HG03095 (cell line): ENCODE measurements around the gene RGPD5.
"Not testable (repeated sequence)": the region's sequence is repeated elsewhere in the genome, so short reads cannot be mapped to it uniquely, and the experiment has no call there.

ENCODE experiments used
- ATAC-seq: cut with Tn5 transposase; IDR thresholded peaks from one replicate; pipeline ENCODE4 v1.9.1; 2021; ENCODE audit warnings: moderate library complexity; ENCODE audit not compliant: unreplicated experiment

Gene RGPD5

DNA sequence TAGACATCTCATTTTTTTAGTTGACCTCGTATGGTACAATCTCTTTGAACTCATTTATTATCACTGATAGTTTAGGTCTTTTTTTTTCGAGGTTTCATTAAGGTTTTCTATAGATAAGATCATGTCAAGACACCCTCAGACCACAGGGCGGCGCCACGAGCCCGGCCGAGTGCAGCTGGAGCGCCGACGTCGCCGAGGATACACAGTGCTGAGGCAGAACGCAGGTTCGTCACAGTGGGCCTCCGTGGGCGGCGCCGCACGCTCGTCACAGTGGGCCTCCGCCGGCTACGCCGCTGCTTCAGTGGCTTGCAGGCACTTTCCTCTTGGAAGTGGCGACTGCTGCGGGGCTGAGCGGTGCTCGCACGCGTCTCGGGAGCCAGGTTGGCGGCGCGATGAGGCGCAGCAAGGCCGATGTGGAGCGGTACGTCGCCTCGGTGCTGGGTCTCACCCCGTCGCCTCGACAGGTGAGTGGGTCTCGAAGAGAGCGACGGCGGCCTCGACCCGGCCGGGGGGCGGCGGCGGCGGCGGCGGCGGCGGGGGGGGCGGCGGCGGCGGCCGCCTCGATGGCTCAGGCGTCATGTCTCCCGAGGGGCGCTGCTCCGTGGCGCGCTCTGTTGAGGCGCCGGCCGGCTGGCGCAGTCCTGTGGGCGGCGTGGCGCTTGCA lies at the start of gene RGPD5:
Gene RGPD5 (plus strand): TSS at position 232 of the 664 bp plus-strand sequence. CDS start 161 bp downstream, at position 393.
- ATAC-seq: peak; percentile 97

DNA sequence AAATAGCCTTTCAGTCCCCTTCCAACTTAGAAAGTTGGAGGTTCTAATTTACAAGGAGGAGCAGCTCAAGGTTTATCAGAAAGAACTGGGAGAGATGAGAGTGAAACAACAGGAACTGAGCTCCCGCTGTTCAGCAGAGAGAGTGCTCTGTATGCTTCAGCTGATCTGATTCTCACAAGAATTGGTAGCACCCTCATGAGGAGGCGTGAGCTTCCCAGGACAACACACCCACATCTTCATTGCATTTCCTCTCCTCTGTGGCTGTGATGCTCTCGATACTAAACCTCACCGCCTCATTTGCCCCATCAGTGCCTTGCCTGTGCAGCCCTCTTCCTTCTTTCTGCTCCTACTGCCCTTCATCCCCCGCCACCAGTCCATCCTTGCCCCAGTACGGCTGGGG lies 42.5 kb upstream of the RGPD5 start:
- not testable (repeated sequence) for ATAC-seq

DNA sequence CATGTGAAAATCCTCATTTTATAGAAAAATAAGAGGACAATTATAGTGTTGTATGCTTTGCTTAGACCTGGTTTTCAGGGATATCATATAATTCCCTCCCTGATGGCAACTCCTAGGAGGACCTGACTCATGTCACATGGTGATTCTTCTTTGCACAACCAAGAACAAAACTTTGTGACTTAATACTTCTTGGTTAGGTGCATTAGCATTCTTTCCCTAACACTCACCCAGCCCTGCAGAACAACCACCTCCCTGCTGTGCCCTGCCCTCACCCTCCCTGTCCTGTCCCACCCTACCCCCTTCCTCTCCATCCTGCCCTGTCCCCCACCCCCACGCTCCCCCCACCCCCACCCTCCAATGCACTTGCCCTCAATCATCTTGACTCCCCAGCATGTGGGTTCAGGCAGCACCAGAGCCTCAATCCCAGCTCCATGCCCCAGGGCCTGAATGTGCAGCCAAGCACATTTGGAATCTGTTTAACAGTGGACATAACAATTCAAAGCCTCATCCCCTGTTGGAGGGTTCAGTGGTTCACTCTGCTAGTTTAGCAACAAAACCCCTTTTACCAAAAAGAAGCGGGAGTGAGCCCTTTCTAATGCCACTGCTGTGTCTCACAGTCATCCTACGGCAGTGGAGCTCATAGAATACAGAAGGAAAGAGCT lies 36.8 kb upstream of the RGPD5 start:
- not testable (repeated sequence) for ATAC-seq

DNA sequence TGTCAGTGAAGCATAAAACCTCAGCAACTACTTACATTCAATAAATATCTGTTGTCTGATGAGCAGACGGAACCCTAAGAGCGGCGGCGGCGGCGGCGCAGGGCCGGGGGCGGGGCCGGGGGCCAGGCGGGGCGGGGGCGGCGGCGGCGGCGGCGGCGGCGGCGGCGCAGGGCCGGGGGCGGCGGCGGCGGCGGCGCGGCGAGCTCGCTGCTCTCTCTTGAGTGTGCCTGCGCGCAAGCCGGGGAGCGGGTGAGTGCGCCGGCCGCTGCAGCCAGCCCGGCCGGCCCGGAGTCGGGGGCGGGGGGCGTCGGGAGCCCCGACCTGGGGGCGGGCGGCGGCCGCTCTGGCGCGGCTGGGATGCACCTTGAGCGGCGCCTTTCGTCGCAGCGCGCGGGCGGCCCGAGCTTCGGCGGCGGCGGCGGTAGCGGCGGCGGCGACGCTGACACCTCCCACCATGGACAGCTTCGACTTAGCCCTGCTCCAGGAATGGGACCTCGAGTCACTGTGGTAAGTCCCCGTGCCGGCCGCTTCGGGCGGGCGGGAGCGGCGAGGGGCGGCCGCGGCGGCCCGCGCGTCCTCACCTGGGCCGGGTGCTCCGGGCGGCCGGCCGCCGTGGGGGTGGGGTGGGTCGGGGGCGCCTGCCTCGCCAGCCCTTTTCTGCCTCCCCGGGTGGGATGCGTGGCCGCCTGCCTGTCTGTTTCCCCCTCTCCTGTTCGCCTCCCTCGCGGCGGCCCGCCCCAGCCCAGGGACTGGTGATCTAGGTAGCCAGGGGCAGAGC lies 33.7 kb upstream of the RGPD5 start:
- ATAC-seq: not testable (repeated sequence)

DNA sequence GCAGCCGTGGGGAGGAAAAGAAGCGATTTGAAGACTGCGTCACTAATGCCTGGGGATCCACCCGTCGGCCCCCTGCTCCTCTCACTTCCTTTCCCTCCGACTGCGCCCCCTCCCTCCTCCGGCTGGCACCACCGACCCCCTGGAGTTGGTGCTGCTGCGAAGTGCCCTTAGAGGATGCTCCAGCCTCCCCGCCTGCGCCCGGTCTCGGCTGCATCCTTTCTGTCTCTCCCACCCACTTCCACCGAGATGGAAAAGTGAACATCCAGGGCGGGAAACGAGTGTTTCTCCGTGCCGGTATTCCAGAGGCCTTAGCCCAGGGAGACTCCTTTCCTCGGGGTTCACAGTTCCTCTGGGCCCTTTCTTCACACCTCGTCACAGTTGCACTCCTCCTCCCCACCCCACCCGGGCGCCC lies 33.1 kb upstream of the RGPD5 start:
- not testable (repeated sequence) for ATAC-seq

DNA sequence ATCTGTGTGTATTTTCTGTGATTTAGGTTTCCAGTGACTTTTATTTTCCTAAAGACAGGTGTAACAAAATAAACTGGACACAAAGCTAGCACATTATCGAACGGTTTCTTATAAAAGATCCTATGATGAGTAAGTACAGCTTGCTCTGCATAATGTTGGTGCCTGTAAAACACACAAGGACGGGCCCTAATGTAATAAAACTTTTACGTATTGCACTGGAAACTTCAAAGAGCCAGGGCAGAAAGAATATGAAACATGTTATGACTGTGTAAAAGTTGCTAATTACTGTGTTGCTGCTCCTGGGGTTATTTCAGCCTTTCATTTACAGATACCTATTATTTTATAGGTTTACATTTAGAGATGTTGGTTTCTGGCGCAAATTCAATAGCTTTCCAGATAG lies 32.1 kb upstream of the RGPD5 start:
- ATAC-seq: not testable (repeated sequence)

DNA sequence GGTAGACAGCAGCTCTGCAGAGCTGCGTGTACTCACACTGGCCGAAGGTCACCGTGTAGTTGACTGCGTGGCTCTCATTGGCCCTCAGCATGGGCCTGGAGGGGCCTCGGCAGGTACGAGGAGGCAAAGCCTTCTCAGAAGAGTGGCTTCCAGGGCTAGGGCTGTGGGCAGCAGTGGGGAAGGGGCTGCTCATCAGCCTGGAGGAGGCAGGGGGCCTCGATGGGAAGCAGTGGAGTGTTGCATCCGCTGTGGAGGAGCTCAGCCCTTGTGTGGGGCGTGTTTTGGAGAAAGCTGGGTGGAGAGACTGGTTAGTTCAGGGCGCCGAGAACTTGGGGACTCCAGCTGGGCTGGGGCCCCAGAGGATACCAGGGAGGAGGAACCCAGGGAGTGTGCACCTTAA lies 28.0 kb upstream of the RGPD5 start:
- not testable (repeated sequence) for ATAC-seq

DNA sequence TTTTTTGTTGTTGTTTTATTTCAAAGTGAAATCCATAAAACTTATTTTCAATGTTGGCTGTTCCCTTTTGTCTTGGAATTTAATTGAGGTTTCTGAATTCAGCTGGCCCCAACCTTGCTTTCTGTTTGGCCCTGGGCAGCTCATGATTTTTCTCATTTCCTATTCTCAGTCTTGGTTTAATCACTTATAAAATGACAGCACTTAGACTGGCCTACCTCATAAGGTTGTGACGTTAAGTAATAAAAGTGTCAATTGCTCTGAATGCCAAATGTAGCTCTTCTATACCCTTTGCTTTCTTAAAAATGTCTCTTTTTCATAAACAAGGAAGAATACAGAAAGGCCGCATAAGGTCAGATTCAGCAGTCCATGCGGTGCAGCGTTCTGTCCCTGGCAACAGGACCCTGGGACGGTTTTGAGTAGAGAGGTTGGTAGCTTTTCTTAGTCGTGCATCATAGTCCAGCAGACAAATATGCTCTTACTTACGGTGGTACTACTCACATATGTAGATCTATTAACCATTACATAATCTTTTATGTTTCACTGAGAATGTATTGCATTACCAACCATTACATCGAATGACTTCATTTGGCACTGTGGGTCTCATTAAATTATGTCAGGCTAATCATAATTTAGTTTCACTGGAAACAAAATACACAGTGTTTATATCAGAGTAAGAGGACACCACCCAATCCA lies 27.1 kb upstream of the RGPD5 start:
- ATAC-seq: not testable (repeated sequence)

DNA sequence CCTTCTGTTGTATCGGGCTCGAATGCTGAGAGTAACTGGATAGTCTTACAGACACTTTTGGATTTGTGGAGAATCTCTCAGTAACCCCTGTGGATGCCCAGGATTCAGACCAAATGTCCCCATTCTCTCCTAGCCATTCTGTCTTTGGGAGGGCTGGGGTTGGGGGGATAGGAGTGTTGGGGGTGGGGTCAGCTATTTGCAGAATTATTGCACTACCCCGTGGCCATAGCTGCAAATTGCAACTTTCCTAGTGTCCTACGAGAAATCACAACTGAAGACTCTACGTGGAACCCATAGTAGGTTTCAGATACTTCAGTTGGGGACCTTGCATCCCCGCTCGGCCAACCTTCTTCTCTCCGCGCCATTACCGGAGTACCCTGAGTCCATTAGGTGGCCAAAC lies 25.2 kb upstream of the RGPD5 start:
- not testable (repeated sequence) for ATAC-seq

DNA sequence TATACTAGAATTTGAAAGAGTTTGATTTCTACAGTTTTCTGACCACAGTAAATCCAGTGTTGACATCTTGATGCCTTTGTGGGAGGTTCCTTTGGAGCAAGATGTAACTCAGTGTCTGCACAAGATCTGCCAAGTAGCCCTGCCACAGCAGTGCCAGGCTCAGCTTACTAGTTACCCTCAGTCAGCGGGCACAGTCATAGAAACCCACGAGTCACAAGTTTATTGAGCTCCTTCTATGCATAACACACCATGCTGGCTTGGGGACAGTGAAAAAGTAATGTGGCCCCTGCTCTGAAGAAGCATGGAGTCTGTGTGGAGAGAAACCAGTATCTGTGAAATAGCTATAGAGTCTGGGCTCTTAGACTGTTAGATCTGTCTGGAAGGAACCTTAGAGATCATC lies 15.0 kb upstream of the RGPD5 start:
- ATAC-seq: not testable (repeated sequence)

DNA sequence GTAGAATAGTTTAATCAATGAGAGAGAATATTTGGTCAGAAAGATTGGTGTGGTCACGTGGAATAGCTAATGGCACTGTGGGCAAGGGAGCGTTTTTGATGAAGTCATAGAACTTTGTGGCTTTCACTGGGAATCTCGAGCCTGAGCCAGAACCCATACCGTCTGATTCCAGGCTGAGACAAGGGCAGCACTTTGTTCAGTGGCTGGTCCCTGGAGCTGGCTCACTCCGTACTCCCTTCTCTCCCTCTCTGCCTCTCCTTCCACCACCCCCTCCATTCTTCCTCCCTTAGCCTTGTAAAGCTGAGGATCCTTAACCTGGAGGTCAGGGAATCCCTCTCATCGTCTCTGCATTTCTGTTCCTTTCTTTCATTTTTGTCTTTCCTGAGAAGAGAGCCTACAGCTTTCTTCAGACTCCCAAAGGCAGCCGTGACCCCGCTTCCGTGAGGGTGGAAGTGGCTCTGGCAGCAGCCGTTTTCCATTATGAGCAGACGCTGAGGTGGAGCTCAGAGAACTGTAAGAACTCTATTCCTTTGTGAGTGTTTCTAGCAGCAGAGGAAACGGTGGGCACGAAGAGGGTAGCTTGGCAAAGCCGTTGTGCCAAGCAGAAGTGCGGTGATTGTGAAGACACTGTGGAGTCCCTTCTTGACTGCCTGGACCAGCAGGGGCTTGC lies 12.8 kb upstream of the RGPD5 start:
- not testable (repeated sequence) for ATAC-seq

DNA sequence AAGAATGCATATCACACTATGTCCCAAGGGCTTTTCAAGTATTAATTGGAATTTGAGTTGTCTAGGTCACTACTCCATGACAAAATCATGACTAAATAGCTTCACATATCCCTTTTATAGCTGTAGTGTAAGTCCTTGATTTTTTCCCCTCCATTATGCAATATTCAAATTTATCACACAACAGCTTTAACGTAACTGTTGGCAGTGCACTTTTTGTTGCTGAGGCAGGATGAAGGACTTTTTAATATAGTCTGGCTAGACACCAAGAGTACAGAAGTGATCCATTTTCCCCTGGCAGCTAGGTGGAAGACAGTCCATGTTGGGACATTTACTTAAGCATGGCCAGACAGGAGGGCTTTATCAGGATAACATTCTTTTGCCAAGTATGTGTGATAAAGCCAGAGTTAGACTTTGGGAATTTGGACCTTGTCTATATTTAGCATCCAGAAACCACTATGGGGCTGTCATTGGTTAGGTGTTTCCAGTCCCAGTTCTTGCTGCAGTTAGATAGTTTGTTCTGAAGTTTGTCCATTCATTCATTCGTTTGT lies 11.6 kb upstream of the RGPD5 start:
- not testable (repeated sequence) for ATAC-seq

DNA sequence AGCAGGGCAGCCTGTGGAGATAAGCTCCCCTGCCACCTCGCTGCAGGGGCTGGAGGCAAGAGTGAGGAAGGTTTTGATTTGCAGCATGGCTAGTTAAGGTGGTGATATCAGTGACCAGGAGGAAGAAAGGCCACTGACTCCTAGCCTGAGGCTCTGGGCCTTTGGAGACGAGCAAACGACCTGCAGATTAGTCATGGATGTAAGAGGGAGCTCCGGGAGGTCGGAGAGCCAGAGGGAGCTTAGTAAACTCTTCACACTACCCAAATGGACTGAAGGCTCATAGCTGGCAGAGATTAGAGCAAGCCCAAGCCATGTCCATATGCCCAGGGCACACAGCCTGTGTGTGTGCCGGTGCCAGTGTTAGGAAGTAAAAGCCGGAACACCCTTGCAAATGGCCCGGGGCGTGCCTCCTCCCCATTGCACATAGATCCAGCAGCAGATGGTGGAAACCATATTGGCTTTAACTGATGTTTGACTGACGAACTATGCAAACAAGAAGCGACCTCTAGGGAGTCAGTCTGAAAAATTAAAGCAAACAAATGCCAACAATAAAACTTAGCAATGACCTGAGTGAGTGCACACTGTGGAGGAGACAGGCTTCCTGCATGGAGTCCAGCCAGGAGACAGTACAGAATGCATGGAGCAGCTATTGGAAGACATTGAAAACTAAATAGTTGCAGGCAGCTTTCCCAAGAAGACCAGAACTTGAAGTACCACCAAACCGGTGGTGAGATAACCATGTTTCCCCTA lies 2.4 kb upstream of the RGPD5 start:
- not testable (repeated sequence) for ATAC-seq

DNA sequence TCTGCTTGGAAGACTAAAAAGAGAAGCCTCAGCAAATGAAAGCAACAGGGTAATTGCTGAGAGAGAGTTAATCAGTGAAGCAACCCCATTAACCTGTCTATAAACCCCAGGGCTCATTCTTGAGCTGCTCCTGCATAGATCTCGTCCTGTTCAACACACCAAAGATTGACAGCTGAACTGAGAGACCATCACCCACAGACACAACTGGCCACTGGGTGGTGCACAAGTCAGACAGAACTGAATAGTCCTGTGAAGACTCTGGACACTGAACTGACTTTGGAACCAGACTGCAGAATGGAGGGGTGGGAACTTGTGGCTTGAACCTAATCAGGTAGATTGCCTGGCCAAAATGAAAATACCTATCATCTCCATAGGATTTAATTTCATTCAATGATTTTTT lies 1.4 kb upstream of the RGPD5 start:
- ATAC-seq: not testable (repeated sequence)

DNA sequence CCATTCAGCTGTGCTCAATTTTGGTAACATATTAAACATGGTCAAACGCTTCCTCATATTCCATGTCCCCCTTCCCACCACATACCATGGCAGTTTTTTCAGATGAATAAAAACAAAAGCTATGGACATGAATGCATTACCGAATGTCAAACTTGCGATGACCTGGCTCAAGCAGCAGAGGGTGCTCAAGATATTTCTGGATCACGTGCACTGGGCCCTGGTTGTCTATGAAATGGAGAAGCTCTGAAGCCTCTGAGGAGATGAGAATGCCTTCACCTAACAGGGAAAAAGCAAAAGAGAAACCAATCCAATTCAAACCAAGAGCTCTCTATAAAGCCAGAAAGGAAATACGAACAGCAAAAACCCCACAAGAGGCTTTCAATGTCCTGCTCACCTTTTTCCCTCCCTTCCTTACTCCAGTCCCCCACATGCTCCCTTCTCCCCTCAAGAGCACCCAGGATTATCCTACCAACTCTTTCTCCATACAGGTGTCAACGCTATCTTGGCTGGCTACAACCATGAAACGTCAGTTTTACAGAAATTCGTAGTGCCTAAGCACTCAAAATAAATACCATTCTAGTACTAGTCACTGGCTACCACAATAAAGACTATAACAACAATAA lies 77.1 kb downstream of the RGPD5 start:
- peak; percentile 78 for ATAC-seq

DNA sequence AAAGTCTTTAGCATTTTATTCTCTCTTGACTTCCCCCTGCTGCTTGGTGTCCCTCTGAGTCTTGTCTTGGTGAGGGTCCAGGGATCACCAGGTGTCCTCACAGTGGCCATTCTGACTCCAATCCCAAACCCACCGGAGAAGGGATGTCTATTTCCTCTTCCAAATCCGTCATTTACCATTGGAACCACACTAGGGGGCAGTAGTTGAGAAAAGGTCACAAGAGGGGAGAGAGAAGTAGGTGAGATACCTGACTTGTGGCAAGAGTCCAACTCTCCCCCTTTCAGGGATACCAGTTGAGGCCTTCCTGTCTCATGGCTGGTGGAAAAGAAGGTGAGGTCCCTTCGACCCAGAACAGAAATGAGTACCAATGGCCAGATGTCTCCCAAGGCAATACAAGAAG lies 82.5 kb downstream of the RGPD5 start:
- ATAC-seq: not testable (repeated sequence)

DNA sequence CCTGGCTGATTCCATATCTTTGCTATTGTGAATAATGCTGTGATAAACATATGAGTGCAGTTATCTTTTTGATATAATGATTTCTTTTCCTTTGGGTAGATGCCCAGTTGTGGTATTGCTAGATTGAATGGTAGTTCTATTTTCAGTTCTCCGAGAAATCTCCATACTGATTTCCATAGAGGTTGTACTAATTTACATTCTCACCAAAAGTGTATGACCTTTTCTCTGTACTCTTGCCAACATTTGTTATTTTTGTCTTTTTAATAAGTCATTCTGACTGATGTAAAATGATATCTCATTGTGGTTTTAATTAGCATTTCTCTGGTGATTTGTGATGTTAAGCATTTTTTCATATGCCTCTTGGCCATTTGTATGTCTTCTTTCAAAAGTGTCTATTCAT lies 88.0 kb downstream of the RGPD5 start:
- not testable (repeated sequence) for ATAC-seq

DNA sequence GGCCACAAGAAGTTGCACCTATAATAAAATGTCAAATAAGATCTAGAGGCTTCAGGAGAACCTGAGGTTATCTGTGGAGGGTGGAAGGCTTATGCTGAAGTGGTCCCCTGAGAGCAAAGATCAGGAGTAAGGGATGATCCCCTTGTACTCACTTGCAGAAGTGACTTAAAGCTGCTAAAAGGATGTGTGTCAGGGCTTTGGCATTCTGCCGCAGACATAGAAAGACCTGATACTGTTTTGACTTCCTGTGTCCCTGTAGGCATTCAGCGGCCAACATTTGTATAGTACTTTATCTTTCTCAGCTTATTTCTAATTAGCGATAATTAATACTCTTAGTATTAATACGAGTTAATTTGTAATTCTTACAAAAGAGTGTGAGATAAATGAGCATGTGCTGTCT lies 94.3 kb downstream of the RGPD5 start:
- not testable (repeated sequence) for ATAC-seq

DNA sequence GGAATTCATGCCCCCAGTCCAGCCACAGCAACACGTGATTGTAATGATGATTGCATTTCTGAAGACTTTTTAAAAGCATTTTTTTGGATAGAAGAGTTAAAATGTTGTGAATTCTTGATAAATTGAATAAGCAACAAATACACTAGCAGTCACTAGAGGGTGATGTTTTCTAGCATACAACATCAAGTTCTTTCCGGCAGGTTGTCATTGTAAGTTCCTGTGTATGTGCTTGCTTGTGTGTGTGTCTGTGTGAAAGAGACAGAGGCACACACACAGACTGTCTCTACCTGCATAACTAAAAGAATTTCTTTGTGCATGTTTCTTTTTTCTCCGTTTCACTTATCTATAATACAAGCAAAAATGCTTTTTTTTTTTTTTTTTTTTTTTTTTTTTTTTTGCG lies 95.8 kb downstream of the RGPD5 start:
- not testable (repeated sequence) for ATAC-seq
